ENCODE measurements around the gene MDGA2.

DNA sequence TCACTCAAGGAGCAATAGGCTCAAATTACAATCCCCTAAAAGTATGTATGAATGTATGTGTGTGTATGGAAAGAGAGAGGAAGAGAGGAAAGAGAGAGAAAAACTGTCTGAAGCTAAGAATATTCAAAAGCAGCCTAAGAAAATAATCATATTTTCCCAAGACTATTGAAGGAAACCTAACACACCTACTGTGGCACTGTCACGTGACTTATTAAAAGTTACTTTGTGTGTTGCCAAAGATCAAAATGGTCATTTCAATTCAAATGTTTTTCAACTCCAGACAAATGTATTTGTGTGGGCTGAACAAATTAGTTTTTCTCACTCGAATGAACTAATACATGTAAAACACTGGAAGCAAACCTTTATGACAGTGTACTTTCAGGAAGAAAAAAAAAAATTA is 654.9 kb downstream of the MDGA2 start:
- TF ChIP-seq, protein P1, sequence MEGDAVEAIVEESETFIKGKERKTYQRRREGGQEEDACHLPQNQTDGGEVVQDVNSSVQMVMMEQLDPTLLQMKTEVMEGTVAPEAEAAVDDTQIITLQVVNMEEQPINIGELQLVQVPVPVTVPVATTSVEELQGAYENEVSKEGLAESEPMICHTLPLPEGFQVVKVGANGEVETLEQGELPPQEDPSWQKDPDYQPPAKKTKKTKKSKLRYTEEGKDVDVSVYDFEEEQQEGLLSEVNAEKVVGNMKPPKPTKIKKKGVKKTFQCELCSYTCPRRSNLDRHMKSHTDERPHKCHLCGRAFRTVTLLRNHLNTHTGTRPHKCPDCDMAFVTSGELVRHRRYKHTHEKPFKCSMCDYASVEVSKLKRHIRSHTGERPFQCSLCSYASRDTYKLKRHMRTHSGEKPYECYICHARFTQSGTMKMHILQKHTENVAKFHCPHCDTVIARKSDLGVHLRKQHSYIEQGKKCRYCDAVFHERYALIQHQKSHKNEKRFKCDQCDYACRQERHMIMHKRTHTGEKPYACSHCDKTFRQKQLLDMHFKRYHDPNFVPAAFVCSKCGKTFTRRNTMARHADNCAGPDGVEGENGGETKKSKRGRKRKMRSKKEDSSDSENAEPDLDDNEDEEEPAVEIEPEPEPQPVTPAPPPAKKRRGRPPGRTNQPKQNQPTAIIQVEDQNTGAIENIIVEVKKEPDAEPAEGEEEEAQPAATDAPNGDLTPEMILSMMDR (IDR thresholded peaks at IDR 0.05; ENCODE audit: insufficient read depth, low read depth, low read length) = no peak
- no peak for TF ChIP-seq EZH2 (IDR thresholded peaks at IDR 0.05; ENCODE audit: insufficient read depth, low read length)
